ENCODE data around the gene BCL2L13. TPM values are rescaled to one million over a fixed set of nuclear protein-coding genes. Genes with fewer than 3 reads are reported as not detected.

The BCL2L13 gene
- total RNA-seq, 5 donors from 2014 or later (not counting 1 experiment from before 2014, with no cell fraction given) = 22.5 to 32.9 (median 31.4) TPM

- Mint-ChIP-seq H3K27ac (peak overlapping the region; percentile 77 to 96), H3K36me3 (no peaks in the 10 kb centered on the region), H3K9me3 (no peaks in the 10 kb centered on the region), H3K4me3 (peak overlapping the region; percentile 91 to 97 (median 95)), H3K4me1 (peaks cover 73 to 79% (median 76%) of the 10 kb centered on the region in 3 donors), H3K27me3 (no peaks in the 10 kb centered on the region)
- Histone ChIP-seq H3K4me3 (ENCODE audit: control insufficient read depth in 1 of 2, extremely low read depth in 1 of 2, low read length in 1 of 2) (peak overlapping the region; percentile 83 to 93), H3K9me3 (no peaks in the 10 kb centered on the region), H3K27ac (ENCODE audit: low read length) (peak overlapping the region; percentile 96), H3K4me1 (ENCODE audit: control insufficient read depth in 1 of 2, extremely low read depth in 1 of 2, insufficient read depth in 2 of 2, low read length in 2 of 2) (peaks cover 18 to 82% of the 10 kb centered on the region in 2 experiments), H3K36me3 (ENCODE audit: control insufficient read depth in 2 of 2, extremely low read depth in 1 of 2, insufficient read depth in 1 of 2, low read length in 1 of 2) (peaks cover 0 to 2% of the 10 kb centered on the region in 2 donors), H3K27me3 (replicated peaks in 1 of 2; ENCODE audit: control insufficient read depth in 2 of 2, extremely low read depth in 1 of 2, insufficient read depth in 2 of 2, low read length in 1 of 2) (no peaks in the 10 kb centered on the region)
- no peak for DNase-seq
- WGBS (ENCODE audit: insufficient coverage) = 90% methylated on average over 21 of the region's 23 CpGs
- ChIA-PET POLR2A (interaction anchor here in 1 of 2 donors (0.6 kb wide), 1 partner anchor 9 kb away, joined by 3 read pairs; no protein-coding TSS in a partner anchor), CTCF (interaction anchor here in 1 of 2 donors (0.5 kb wide), 1 partner anchor 7 kb away, joined by 4 read pairs; no protein-coding TSS in a partner anchor)
- ATAC-seq (replicated peaks in 1 of 4) = no peak
These were observed 139.9 kb downstream of the BCL2L13 start for GRCh38 chr22:17778412-17778976.

GRCh38 chr22:17779286-17780115, 140.9 kb downstream of the BCL2L13 start:
- DNase-seq (no peak), ATAC-seq (replicated peaks in 1 of 4) (no peak)
- ChIA-PET CTCF (interaction anchor here in 1 of 2 donors (1.2 kb wide), 1 partner anchor 370 kb away, joined by 3 read pairs; the partner anchor contains the start of gene USP18), POLR2A (no interaction called here)
- H3K27ac Mint-ChIP-seq = peak overlapping the region; percentile 72 to 77
- Histone ChIP-seq H3K4me1 (ENCODE audit: control insufficient read depth in 1 of 2, extremely low read depth in 1 of 2, insufficient read depth in 2 of 2, low read length in 2 of 2) (peaks cover 18 to 78% of the 10 kb centered on the region in 2 experiments), H3K4me3 (ENCODE audit: control insufficient read depth in 1 of 2, extremely low read depth in 1 of 2, low read length in 1 of 2) (no peak overlapping the region), H3K9me3 (no peaks in the 10 kb centered on the region), H3K27ac (ENCODE audit: low read length) (peak overlapping the region; percentile 11), H3K36me3 (ENCODE audit: control insufficient read depth in 2 of 2, extremely low read depth in 1 of 2, insufficient read depth in 1 of 2, low read length in 1 of 2) (peaks cover 0 to 2% of the 10 kb centered on the region in 2 donors), H3K27me3 (replicated peaks in 1 of 2; ENCODE audit: control insufficient read depth in 2 of 2, extremely low read depth in 1 of 2, insufficient read depth in 2 of 2, low read length in 1 of 2) (no peaks in the 10 kb centered on the region)
- peak overlapping the region; percentile 91 to 97 (median 95) for H3K4me3 Mint-ChIP-seq
- H3K9me3 Mint-ChIP-seq = no peaks in the 10 kb centered on the region
- H3K36me3 Mint-ChIP-seq = no peaks in the 10 kb centered on the region
- H3K4me1 Mint-ChIP-seq = peaks cover 71 to 77% (median 74%) of the 10 kb centered on the region in 3 donors
- WGBS (ENCODE audit: insufficient coverage) = 68% methylated on average over 16 of the region's 27 CpGs
- H3K27me3 Mint-ChIP-seq = no peaks in the 10 kb centered on the region

DNA sequence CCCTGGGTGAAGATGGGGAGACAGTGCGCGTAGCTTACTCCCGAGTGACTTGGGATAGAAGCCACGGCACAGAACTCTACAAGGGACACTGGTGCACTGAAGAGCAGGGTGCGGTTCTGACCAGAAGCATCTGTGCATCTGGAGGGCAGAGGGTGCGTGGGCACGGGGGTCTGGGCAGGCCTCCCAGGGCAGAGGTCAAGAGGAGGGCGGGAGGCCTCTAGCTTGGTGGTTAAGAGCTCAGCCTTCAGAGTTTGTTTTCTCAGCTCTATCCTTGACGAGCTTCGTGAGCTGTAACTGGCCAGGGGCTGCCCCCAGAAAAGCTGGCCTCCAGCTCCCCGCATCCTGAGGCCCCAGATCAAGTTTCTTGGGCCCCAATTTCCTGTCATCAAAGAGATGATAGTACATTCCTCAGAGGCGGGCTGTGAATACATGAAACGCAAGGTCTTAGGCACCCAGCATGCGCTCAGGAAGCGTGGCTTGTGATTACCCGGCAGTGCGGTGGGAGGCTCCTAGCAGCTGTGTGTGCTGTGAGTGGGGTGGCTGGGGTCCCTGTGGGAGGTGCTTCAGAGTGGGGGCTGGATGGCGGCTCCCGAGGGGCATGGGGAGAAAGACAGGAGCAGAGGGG, 141.7 kb downstream of the BCL2L13 start:
- Histone ChIP-seq H3K27ac (ENCODE audit: low read length) (peak overlapping the region; percentile 11), H3K27me3 (replicated peaks in 1 of 2; ENCODE audit: control insufficient read depth in 2 of 2, extremely low read depth in 1 of 2, insufficient read depth in 2 of 2, low read length in 1 of 2) (no peaks in the 10 kb centered on the region), H3K36me3 (ENCODE audit: control insufficient read depth in 2 of 2, extremely low read depth in 1 of 2, insufficient read depth in 1 of 2, low read length in 1 of 2) (peaks cover 0 to 2% of the 10 kb centered on the region in 2 donors), H3K9me3 (no peaks in the 10 kb centered on the region), H3K4me1 (ENCODE audit: control insufficient read depth in 1 of 2, extremely low read depth in 1 of 2, insufficient read depth in 2 of 2, low read length in 2 of 2) (peaks cover 12 to 75% of the 10 kb centered on the region in 2 experiments), H3K4me3 (ENCODE audit: control insufficient read depth in 1 of 2, extremely low read depth in 1 of 2, low read length in 1 of 2) (no peak overlapping the region)
- H3K36me3 Mint-ChIP-seq = no peaks in the 10 kb centered on the region
- CTCF ChIA-PET = interaction anchor here in 1 of 2 donors (1.2 kb wide), 1 partner anchor 370 kb away, joined by 3 read pairs; the partner anchor contains the start of gene USP18
- H3K9me3 Mint-ChIP-seq = no peaks in the 10 kb centered on the region
- DNase-seq (peak in 2 of 35 experiments; percentile 18 to 21), ATAC-seq (replicated peaks in 1 of 4) (no peak)
- peak overlapping the region; percentile 6 to 95 (median 34) for H3K4me3 Mint-ChIP-seq
- POLR2A ChIA-PET = no interaction called here
- WGBS (ENCODE audit: insufficient coverage) = 55% methylated on average over 16 of the region's 19 CpGs
- peak overlapping the region in 1 of 2 donors; percentile 72 for H3K27ac Mint-ChIP-seq
- no peaks in the 10 kb centered on the region for H3K27me3 Mint-ChIP-seq
- H3K4me1 Mint-ChIP-seq = peaks cover 64 to 70% (median 69%) of the 10 kb centered on the region in 3 donors

Other genes starting within 250 kb of the BCL2L13 start
- not detected for gene SLC25A18, start 75.3 kb upstream of the BCL2L13 start, total RNA-seq
- gene ATP6V1E1, start 10.0 kb upstream of the BCL2L13 start, total RNA-seq = 10 to 100 TPM; 58.1 to 73.7 (median 70.8) TPM
- 10 to 100 TPM; 15.8 to 34.6 (median 28.5) TPM for gene BID, start 135.7 kb downstream of the BCL2L13 start, total RNA-seq